ENCODE data around the gene ASIC2. TPM values are rescaled to one million over a fixed set of nuclear protein-coding genes. Genes with fewer than 3 reads are reported as not detected.
A peak's percentile ranks its signal among the peaks of the same experiment; 100 is the strongest.

Gene ASIC2
- total RNA-seq (not detected in 2 replicates), polyA plus RNA-seq (not detected in 2 replicates)

DNA sequence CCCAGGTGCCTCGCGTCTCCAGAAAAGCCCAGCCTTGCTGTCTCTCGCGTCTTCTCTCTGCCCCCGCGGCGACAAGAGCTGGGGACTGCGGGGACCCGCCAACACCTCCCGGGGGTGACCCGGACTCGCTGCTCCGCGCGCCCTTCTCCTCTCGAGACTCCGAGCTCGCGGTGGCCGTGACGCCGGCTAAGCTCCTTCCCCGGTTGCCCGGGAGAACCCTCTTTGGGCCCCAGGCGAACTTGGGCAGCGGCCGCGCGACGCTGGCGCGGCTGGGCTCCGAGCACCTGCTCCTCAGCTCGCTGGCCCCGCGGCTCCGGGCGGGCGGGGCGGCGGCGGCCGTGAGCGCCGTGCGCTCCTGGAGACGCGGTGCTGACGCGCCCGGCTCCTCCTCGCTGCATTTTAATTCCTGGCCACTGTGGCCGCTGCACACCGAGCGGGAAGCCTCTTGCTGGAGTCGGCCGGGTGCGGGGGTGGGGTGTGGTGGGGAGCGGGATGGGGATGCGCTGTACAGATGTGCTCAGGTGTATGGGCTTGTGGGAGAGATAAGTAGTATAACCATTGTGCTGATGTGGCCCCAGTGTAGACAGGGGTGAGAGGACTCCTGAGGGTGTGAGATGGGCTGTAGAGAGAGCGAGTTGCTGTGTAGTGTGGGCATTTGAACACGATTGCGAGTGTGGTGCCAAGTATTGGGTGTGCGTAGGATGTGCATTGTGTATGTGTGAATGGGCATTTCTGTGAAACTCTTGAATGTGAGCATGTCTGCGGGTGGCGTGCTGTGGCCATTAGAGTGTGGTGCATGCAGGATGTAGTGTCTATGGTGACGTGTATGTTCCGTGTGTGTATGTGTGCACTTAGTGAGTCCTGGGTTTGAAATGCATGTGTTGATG is at the start of gene ASIC2:
Gene ASIC2, minus strand, starts transcription at position 315 of the 887 bp plus-strand sequence.
- Histone ChIP-seq H3K9me3 (ENCODE audit: low read depth) (no peaks in the 10 kb centered on the region), H3K36me3 (no peaks in the 10 kb centered on the region), H3K27me3 (peaks cover 93% of the 10 kb centered on the region), H3K4me3 (peak within 1 kb of the TSS; percentile 23), H3K27ac (no peak within 1 kb of the TSS), H3K4me1 (ENCODE audit: low read depth) (no peaks in the 10 kb centered on the region)
- peak in 1 of 2 donors; percentile 66 for DNase-seq (ENCODE audit: low read depth in 1 of 2, low spot score in 1 of 2)
- TF ChIP-seq, protein P1, sequence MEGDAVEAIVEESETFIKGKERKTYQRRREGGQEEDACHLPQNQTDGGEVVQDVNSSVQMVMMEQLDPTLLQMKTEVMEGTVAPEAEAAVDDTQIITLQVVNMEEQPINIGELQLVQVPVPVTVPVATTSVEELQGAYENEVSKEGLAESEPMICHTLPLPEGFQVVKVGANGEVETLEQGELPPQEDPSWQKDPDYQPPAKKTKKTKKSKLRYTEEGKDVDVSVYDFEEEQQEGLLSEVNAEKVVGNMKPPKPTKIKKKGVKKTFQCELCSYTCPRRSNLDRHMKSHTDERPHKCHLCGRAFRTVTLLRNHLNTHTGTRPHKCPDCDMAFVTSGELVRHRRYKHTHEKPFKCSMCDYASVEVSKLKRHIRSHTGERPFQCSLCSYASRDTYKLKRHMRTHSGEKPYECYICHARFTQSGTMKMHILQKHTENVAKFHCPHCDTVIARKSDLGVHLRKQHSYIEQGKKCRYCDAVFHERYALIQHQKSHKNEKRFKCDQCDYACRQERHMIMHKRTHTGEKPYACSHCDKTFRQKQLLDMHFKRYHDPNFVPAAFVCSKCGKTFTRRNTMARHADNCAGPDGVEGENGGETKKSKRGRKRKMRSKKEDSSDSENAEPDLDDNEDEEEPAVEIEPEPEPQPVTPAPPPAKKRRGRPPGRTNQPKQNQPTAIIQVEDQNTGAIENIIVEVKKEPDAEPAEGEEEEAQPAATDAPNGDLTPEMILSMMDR (IDR thresholded peaks at IDR 0.05; ENCODE audit: low read depth, low read length) = no peak

GRCh38 chr17:33342025-33342424 is 48.9 kb upstream of the ASIC2 start:
- Histone ChIP-seq H3K9me3 (ENCODE audit: low read depth) (no peaks in the 10 kb centered on the region), H3K36me3 (no peaks in the 10 kb centered on the region), H3K27me3 (no peaks in the 10 kb centered on the region), H3K27ac (no peak overlapping the region), H3K4me1 (ENCODE audit: low read depth) (no peaks in the 10 kb centered on the region), H3K4me3 (no peak overlapping the region)
- DNase-seq (ENCODE audit: low read depth in 1 of 2, low spot score in 1 of 2) = no peak
- TF ChIP-seq, protein P1 (IDR thresholded peaks at IDR 0.05; ENCODE audit: low read depth, low read length) = no peak

DNA sequence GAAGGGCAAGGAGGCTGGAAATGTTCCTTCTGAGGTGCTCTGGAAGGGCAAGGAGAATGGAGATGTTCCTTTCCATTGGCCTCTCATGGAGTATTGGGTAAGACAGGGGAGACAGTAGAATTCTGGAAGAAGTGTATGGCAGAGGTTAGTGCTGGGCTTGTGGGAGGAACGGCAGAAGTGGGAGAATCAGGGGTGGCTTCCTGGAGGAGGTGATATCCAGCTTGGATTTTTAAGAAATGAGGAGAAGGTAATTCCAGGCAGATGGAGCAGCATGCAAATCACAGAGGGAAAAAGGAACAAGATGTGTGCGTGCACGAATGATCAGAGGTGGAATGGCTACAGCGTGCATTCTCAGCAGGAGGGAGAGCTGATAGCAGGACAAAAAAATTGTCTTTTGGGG is 45.1 kb upstream of the ASIC2 start:
- H3K4me1 ChIP-seq (ENCODE audit: low read depth) = no peaks in the 10 kb centered on the region
- DNase-seq (ENCODE audit: low read depth in 1 of 2, low spot score in 1 of 2) = no peak

DNA sequence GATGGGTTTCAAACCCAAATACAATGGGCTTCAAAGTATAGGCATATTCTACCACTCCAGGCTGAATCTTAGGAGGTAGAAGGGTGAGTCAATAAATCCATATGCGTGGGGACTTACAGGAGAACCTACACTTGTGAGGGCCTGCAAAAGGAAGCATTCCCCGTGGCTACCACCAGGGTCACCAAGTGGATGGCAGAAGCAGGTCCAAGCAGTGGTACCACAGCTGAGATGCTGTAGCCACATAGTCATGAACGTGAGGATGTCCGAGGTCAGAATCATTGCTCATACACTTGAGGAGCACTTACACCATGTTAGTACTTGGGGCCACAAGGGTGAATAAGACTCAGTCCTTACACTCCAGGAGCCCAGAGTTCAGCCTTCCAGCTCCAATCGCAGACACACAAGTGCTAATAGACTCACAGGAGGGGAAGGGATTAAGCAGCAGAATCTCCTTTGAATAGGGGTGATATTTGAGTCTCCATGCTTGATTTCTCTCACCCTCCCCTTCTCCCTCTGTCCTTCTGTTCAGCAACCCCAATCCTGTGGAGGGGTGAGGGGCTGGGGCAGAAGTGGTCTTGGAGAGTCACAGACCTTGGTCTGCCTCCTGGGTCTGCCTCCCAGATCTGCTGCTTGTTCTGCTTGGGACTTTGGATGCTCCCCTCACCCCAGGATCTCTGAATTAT is 42.5 kb upstream of the ASIC2 start:
- TF ChIP-seq, protein P1 (IDR thresholded peaks at IDR 0.05; ENCODE audit: low read depth, low read length) = no peak
- no peak for DNase-seq (ENCODE audit: low read depth in 1 of 2, low spot score in 1 of 2)
- H3K4me1 ChIP-seq (ENCODE audit: low read depth) = no peaks in the 10 kb centered on the region
- no peak overlapping the region for H3K4me3 ChIP-seq
- H3K9me3 ChIP-seq (ENCODE audit: low read depth) = no peaks in the 10 kb centered on the region
- H3K36me3 ChIP-seq = no peaks in the 10 kb centered on the region
- no peaks in the 10 kb centered on the region for H3K27me3 ChIP-seq
- H3K27ac ChIP-seq = no peak overlapping the region

More for the DNA sequence above, 45.1 kb upstream of the ASIC2 start:
- TF ChIP-seq, protein P1 (IDR thresholded peaks at IDR 0.05; ENCODE audit: low read depth, low read length) = no peak
- Histone ChIP-seq H3K36me3 (no peaks in the 10 kb centered on the region), H3K27ac (no peak overlapping the region), H3K4me3 (no peak overlapping the region), H3K9me3 (ENCODE audit: low read depth) (no peaks in the 10 kb centered on the region), H3K27me3 (no peaks in the 10 kb centered on the region)

DNA sequence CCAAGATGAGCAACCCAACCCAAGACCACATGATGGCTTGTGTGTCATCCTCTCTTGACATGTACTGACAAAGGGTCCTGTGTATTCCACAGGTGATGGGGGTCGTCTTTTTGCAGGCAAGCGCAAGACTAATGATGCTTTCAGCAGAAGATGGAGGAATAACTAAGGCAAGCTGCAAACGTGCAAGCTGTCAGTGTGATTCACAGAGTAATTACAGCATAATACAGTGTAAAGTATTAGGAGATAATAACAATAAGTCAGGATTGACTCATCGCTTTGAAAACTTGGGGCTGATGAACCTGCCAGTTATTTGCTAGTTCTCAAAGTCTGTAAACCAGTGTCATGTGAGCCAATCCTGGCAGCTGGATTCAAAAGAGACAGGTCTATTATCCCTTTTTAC is 41.6 kb upstream of the ASIC2 start:
- Histone ChIP-seq H3K4me3 (no peak overlapping the region), H3K27me3 (no peaks in the 10 kb centered on the region), H3K9me3 (ENCODE audit: low read depth) (no peaks in the 10 kb centered on the region), H3K36me3 (no peaks in the 10 kb centered on the region), H3K27ac (no peak overlapping the region), H3K4me1 (ENCODE audit: low read depth) (no peaks in the 10 kb centered on the region)
- TF ChIP-seq, protein P1 (IDR thresholded peaks at IDR 0.05; ENCODE audit: low read depth, low read length) = no peak
- no peak for DNase-seq (ENCODE audit: low read depth in 1 of 2, low spot score in 1 of 2)

Measured in cardiac muscle cell (in vitro differentiated cells and primary cell).